Middle frontal gyrus (tissue), 1 donor: ENCODE results near the gene DPM3.
A peak's percentile ranks its signal among the peaks of the same experiment; 100 is the strongest.
"Not testable (repeated sequence)": the region's sequence is repeated elsewhere in the genome, so short reads cannot be mapped to it uniquely, and the experiment has no call there.

Experiments used
- DNase-seq: peaks from one replicate; pipeline ENCODE4 v3.0.0-alpha.2; 2015; ENCODE audit warnings: low spot score; ENCODE audit errors: extremely low spot score

DPM3 gene

GRCh38 chr1:155125946-155126555 is 14.3 kb downstream of the DPM3 start:
- peak; percentile 37 for DNase-seq

- no peak for DNase-seq
Measured at GRCh38 chr1:155125511-155125945, 14.8 kb downstream of the DPM3 start.

- no peak for DNase-seq
Measured at GRCh38 chr1:155124503-155125463, 15.5 kb downstream of the DPM3 start.

- no peak for DNase-seq
Measured at GRCh38 chr1:155123801-155124200, 16.5 kb downstream of the DPM3 start.

DNA sequence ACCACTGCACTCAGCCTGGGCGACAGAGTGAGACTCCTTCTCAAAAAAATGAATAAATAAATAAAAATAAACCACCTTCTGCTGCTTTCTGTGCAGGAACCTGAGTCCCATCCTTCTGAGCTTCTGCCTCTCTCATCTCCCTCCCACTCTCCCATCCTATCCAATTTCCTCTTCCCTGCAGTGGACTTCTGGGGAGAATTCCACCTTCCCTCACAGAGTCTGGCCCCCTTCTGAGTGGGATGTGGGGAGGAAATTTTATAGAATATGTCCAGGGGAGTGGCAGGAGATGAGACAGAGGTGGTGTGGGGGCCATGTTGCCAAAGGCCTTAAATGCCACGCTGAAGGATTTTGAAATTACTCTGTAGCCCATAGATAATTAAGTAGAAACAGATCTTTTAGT is 18.0 kb downstream of the DPM3 start:
- DNase-seq = no peak

DNA sequence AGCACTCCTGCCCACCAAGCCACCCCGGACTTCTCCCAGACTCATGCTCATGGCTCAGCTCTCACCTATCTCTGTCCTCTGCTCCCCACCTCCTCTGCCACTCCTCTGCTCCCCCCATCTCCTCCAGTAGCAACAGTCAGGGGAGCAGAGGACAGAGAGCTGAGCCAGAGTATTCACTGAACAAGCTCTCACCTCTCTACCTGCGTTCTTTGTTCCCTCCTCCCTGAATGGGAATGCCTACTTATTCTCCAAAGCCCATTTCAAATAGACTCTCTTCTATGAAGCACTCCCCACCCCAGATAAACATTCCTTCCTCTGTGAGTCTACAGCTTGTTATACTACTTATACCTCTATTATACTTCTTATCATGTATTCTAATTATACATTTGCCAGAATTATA is 19.1 kb downstream of the DPM3 start:
- DNase-seq = no peak

DNA sequence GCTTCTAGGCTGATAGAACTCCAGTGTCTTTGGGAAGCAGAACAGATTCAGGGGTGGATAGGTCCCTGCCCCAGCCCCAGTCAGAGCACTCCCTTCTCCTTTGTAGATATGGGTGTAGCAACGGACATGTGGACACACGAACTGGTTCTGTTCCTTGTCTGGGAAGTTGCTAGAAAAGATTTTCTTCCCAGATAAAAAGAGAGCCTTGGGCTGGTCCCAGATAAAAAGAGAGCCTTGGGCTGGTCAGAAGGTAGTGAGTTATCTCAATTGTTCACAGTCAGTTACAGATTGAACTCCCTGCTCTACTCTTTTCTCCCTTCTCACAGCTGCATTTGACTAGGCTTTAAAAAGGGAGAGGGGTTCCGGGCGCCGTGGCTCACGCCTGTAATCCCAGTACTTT is 20.1 kb downstream of the DPM3 start:
- no peak for DNase-seq

- not testable (repeated sequence) for DNase-seq
Measured at GRCh38 chr1:155118090-155118489, 22.2 kb downstream of the DPM3 start.

GRCh38 chr1:155117610-155118009 is 22.7 kb downstream of the DPM3 start:
- DNase-seq = no peak

- DNase-seq = no peak
Measured at GRCh38 chr1:155116113-155116764, 24.1 kb downstream of the DPM3 start.

DNA sequence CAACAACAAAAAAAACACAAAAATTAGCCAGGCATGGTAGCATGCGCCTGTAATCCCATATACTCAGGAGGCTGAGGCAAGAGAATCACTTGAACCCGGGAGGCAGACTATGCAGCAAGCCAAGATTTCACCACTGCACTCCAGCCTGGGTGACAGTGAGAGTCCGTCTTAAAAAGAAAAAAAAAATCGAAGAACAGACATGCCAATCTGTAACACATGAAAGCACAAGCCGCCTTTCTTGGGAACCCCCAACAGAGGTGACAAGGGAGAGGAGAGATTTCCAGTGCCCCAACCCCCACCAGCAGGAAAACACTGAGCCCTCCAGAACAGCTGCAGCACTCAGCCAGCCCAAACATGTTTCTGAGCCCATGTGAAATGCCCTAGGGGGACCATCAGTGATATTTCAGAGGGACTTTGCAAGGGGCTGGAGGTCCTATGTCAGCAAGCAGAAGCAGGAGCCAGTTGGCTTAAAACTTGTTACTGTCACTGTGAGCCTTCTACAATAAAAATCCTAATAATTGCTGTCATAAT is 26.8 kb downstream of the DPM3 start:
- DNase-seq = no peak

GRCh38 chr1:155110826-155111225 is 29.5 kb downstream of the DPM3 start:
- no peak for DNase-seq

DNA sequence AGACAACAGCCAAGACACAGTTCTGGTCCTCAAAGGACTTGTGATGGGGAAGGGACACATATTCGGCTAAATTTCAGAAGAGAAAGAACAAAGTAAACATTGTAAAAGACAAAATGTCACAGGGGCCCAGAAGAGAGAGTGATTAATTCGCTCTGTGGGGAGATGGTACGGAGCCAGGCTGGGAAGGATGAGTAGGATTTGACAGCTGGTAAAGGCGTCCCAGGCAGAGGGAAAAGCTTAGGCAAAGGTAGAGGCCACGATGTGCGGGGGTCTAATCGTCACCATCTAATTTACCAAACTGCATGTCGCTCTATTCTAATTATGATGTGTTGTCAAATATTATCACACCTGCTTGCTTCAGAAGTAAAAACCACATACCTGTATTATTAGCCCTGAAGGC is 29.9 kb downstream of the DPM3 start:
- DNase-seq = no peak

- no peak for DNase-seq
Measured at GRCh38 chr1:155108296-155108695, 32.0 kb downstream of the DPM3 start.

GRCh38 chr1:155107309-155108264 is 32.7 kb downstream of the DPM3 start:
- DNase-seq = no peak

DNA sequence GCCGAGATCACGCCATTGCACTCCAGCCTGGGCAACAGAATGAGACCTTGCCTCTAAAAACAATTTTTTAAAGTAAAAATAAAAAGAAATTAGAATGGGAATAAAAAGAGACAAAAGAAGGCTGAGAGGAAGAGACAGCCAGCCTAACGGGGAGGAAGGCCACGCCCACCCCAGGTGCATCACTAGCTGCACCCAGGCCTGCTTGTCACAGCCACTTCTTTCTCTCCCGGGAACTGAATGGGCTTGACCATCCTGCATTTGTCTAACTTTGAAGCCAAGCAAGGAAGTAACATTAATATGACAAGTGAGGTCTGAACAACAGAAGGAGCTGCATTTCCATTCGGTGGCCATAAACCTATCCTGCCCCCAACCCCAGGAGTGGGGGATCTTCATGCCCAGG is 33.5 kb downstream of the DPM3 start:
- DNase-seq = no peak

GRCh38 chr1:155105604-155106011 is 34.7 kb downstream of the DPM3 start:
- DNase-seq = no peak

DNA sequence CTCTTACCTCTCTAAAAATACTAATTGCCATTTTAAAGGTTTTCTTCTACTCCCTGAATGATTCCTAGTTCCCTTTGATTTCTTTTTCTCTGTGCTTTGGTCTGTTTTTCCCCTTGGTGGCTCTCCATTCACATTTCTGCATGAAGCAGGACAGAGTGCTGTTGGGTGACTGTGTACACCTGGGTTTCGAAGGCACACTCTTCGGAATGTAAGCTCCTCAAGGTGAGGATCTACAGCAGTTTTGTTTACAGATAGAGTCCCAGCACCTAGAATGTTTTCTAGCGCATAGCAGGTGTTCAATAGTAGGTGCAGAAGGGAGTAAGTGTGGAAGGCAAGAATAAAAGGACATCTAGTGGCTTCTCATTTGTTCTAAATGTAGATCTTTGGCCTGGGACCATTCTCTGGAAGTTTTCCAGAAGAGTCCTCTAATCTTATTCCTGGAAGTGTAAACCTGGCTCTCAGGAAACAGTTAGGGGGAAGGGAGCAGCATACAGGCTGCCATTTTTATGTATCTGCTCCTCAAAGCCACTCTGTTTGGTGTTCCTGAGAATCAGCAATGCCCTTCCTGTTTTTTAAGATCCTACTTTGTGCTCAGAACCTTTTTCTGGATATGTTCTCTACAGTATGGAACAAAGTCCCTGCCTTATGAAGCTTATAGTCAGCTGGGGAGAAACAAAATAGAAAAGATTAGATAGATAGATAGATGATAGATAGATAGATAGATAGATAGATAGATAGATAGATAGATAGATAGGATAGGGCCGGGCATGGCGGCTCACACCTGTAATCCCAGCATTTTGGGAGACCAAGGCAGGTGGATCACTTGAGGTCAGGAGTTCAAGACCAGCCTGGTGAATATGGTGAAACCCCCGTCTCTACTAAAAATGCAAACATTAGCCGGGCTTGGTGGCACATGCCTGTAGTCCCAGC is 35.5 kb downstream of the DPM3 start:
- no peak for DNase-seq

GRCh38 chr1:155103325-155103724 is 37.0 kb downstream of the DPM3 start:
- DNase-seq = no peak

DNA sequence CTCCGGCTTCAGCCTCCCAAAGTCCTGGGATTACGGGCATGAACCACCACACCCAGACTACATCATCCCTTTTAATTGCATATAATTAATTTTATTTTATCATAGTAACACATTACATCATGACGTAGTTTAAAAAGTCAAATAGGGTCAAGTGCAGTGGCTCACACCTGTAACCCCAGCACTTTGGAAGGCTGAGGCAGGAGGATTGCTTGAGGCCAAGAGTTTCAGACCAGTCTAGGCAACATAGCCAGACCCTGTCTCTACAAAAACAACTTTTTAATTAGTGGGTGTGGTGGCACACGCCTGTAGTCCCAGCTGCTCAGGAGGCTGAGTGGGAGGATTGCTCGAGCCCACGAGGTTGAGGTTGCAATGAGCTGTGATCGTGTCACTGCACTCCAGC is 41.0 kb downstream of the DPM3 start:
- no peak for DNase-seq
